Measurements from ENCODE around the gene DOCK3.

The DOCK3 gene

DNA sequence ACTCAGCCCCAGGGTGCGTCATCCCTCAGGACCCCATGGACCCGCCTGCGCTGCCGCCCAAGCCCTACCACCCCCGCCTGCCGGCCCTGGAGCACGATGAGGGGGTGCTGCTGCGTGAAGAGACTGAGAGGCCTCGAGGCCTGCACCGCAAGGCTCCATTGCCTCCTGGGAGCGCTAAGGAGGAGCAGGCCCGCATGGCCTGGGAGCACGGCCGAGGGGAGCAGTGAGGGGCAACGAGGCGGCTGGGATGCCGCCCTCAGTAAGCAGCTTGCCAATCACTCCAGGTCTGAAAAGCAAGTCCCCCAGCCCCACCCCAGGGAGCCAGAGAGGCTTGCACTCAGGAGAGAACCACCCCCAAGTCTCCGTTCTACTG lies 706.6 kb downstream of the DOCK3 start:
- ChIA-PET POLR2A (no interaction called here), CTCF (interaction anchor here (0.9 to 1.6 kb wide), 2 partner anchors 9 to 288 kb away, joined by 3 read pairs; no protein-coding TSS in a partner anchor)
- TF ChIP-seq, protein P1, sequence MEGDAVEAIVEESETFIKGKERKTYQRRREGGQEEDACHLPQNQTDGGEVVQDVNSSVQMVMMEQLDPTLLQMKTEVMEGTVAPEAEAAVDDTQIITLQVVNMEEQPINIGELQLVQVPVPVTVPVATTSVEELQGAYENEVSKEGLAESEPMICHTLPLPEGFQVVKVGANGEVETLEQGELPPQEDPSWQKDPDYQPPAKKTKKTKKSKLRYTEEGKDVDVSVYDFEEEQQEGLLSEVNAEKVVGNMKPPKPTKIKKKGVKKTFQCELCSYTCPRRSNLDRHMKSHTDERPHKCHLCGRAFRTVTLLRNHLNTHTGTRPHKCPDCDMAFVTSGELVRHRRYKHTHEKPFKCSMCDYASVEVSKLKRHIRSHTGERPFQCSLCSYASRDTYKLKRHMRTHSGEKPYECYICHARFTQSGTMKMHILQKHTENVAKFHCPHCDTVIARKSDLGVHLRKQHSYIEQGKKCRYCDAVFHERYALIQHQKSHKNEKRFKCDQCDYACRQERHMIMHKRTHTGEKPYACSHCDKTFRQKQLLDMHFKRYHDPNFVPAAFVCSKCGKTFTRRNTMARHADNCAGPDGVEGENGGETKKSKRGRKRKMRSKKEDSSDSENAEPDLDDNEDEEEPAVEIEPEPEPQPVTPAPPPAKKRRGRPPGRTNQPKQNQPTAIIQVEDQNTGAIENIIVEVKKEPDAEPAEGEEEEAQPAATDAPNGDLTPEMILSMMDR (IDR thresholded peaks at IDR 0.05; ENCODE audit: control extremely low read depth, extremely low read depth, low read depth, missing control alignments): no peak
- no peak for DNase-seq (ENCODE audit: extremely low spot score)

DNA sequence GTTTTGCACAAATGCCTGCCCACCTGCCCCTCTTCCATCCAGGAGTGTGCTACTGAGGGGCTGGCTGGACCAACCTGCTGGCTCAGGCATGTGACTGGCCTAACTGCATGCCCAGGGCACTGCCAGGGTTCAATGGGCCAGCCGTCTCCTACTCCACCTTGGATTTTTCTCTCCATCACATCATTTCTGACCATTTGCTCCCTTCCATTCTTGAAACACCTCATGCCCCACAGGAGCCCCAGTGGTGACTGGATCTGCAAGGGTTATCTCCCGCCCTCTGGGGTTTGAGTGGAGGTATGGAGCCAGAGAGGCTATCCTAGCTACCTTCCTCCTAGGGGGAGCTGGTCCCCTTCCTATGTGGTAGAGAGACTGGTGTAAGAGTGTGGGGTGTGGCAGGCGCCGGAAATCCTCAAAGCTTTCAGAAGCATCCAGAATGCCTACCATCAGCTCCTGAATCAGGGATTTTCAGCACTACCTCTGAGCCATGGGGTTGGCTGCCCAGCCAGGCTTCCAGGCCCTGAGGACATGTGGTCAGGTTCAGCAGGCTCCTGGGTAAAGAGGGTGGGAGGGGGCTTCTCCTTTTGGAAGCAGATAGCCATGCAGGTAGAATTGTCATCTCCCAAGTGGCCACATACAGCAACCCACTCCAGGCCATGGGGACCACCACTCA lies 707.5 kb downstream of the DOCK3 start:
- DNase-seq (ENCODE audit: extremely low spot score): no peak
- CTCF ChIA-PET: interaction anchor here (0.9 to 1.6 kb wide), 2 partner anchors 10 to 287 kb away, joined by 3 read pairs; no protein-coding TSS in a partner anchor
- TF ChIP-seq, protein P1 (IDR thresholded peaks at IDR 0.05; ENCODE audit: control extremely low read depth, extremely low read depth, low read depth, missing control alignments): no peak
- POLR2A ChIA-PET: no interaction called here

DNA sequence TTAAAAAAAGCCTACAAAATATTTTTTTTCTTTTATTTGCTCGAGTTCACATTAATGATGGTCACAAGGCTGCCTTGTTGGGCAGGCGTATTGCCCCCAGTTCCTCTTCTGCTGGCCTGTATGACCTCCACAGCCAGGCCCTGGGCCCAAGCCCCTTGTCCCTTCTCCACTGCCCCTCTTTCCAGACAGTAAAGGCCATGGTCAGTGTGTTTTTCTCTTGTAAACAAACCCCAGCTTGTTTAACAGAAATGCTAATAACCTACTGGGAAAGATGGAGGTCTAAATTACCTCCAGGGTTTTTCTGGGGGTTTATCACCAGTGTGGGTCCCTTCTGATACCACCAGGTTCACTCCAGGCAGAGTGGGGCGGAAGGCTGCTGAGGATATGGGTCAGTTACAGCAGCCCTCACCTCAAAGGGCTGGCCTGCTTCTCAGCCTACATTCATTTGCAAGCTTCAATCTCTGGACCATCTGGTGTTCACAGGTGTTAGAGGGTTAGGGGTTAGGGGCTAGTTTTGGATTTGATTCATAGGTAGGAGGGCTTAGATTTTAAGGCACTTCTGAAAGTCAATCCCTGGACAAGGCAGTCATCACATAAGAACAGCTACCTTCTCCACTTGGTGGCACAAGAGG lies 708.3 kb downstream of the DOCK3 start:
- POLR2A ChIA-PET: no interaction called here
- CTCF ChIA-PET: interaction anchor here (0.7 to 2.5 kb wide), 3 partner anchors 287 to 767 kb away, joined by 3 to 10 read pairs (median 5); no protein-coding TSS in a partner anchor

DNA sequence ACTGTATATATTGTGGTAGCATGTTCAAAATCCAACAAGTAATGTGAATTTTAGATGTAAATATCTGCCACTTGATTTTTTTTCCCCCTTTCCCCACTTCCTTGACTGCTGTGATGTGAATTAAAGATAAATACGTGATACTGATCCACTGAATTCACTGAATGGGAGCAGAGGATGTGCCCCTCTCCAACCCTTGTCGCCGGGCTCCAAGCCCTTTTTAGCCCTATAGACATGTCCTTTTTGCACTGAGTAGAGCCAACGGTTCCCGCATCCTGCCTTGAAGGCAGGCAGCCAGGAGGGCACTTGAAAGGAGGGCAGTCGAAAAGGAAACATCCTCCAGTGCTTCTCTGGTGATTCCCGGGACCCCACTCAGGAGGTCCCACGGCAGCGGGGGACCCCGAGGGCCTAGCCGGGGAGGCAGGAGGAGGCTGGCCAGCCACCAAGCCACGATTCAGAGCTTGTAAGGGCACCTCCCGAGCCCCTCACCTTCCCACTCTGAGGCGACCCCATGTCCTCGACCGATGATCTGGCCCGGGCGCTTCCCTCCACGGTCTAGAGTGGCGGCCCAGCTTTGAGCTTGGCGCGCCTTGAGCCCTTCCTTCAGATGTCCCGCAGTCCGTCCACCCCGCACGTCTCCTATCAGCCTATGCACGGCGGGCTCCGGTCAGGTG lies 709.5 kb downstream of the DOCK3 start:
- ChIA-PET POLR2A (interaction anchor here (1.8 kb wide), 1 partner anchor 12 kb away, joined by 4 read pairs; no protein-coding TSS in a partner anchor), CTCF (interaction anchor here (1.1 to 7.5 kb wide), 4 partner anchors 117 to 768 kb away, joined by 4 to 71 read pairs (median 8); no protein-coding TSS in a partner anchor)
- peak; percentile 48 for DNase-seq (ENCODE audit: extremely low spot score)
- TF ChIP-seq, protein P1 (IDR thresholded peaks at IDR 0.05; ENCODE audit: control extremely low read depth, extremely low read depth, low read depth, missing control alignments): no peak

More for the DNA sequence above, 708.3 kb downstream of the DOCK3 start:
- TF ChIP-seq, protein P1 (IDR thresholded peaks at IDR 0.05; ENCODE audit: control extremely low read depth, extremely low read depth, low read depth, missing control alignments): no peak
- DNase-seq (ENCODE audit: extremely low spot score): no peak

DNA sequence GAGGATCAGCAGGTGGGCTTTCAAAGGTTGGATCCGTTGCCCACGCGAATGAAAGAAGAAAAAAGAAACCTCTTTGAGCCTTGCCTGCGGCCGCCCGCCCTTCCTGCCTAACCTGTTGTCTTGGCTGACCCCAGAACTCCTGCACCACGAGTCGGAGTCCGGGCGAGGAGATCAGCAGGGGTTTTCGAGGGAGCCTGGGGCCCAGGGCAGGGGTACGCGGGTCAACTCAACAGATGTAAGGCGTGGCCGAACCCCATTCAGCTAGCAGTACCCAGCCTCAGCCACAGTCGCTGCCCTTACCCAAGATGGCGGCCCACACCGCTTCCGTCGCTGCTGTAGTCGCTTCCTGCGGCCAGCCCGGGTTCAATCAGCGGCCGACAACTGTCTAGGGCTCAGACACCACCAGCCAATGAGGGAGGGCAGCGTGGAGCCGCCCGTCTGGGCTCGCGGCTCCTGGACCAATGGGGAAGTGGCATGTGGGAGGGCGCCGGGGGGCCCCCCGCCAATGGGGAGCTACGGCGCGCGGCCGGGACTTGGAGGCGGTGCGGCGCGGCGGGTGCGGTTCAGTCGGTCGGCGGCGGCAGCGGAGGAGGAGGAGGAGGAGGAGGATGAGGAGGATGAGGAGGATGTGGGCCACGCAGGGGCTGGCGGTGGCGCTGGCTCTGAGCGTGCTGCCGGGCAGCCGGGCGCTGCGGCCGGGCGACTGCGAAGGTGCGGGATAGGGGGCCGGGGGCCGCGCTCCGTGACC lies 710.2 kb downstream of the DOCK3 start, which contains the start of gene MANF:
TSS of gene MANF (plus strand) at position 566 of the 748 bp plus-strand sequence. CDS start at position 618, 52 bp downstream.
- POLR2A ChIA-PET: interaction anchor here (0.8 to 1.8 kb wide), 5 partner anchors 9 to 816 kb away, joined by 3 to 9 read pairs (median 4); partner anchors contain the start of genes CISH, DCAF1 and HEMK1
- CTCF ChIA-PET: interaction anchor here (0.8 to 7.5 kb wide), 5 partner anchors 13 to 769 kb away, joined by 4 to 71 read pairs (median 5); no protein-coding TSS in a partner anchor
- DNase-seq (ENCODE audit: extremely low spot score): peak; percentile 100
- TF ChIP-seq, protein P1 (IDR thresholded peaks at IDR 0.05; ENCODE audit: control extremely low read depth, extremely low read depth, low read depth, missing control alignments): no peak
